Activated CD4-positive, CD25-positive, alpha-beta regulatory T cell treated with anti-CD3 and anti-CD28 coated beads, Interleukin-2, amount 50 U/mL, for 16 hours (primary cell): ENCODE data around the gene TSPOAP1.

Source experiments
- DNase-seq: peaks from one replicate; pipeline ENCODE4 v3.0.0-alpha.2; 2020; ENCODE audit warnings: low read depth, low spot score

Gene TSPOAP1

GRCh38 chr17:58316260-58316960 is 12.2 kb downstream of the TSPOAP1 start:
- DNase-seq: no peak

GRCh38 chr17:58315750-58316149 is 12.8 kb downstream of the TSPOAP1 start:
- no peak for DNase-seq

- no peak for DNase-seq
These were observed 13.3 kb downstream of the TSPOAP1 start for GRCh38 chr17:58315281-58315711.

- DNase-seq: no peak
These were observed 13.9 kb downstream of the TSPOAP1 start for GRCh38 chr17:58314706-58315015.

- DNase-seq: no peak
These were observed 14.5 kb downstream of the TSPOAP1 start for GRCh38 chr17:58313815-58314705.

- no peak for DNase-seq
These were observed 15.8 kb downstream of the TSPOAP1 start for GRCh38 chr17:58312829-58313228.

GRCh38 chr17:58312021-58312630 is 16.5 kb downstream of the TSPOAP1 start:
- no peak for DNase-seq

GRCh38 chr17:58311429-58311894 is 17.1 kb downstream of the TSPOAP1 start:
- no peak for DNase-seq

- no peak for DNase-seq
These were observed 17.8 kb downstream of the TSPOAP1 start for GRCh38 chr17:58310511-58311428.

- DNase-seq: no peak
These were observed 18.7 kb downstream of the TSPOAP1 start for GRCh38 chr17:58309918-58310259.

GRCh38 chr17:58308985-58309917 is 19.3 kb downstream of the TSPOAP1 start:
- DNase-seq: no peak

GRCh38 chr17:58308173-58308984 is 20.2 kb downstream of the TSPOAP1 start:
- no peak for DNase-seq

GRCh38 chr17:58307468-58308172 is 21.0 kb downstream of the TSPOAP1 start:
- no peak for DNase-seq

GRCh38 chr17:58306131-58306951 is 22.3 kb downstream of the TSPOAP1 start:
- no peak for DNase-seq

GRCh38 chr17:58305626-58306025 is 23.0 kb downstream of the TSPOAP1 start:
- no peak for DNase-seq

- DNase-seq: no peak
These were observed 23.7 kb downstream of the TSPOAP1 start for GRCh38 chr17:58304750-58305486.
